ENCODE results near the gene STPG3. TPM values are rescaled to one million over a fixed set of nuclear protein-coding genes. Genes with fewer than 3 reads are reported as not detected.

STPG3 gene
- total and polyA plus RNA-seq, 2 of the 13 experiments (the other 11 are each of a cell fraction or from before 2014, with no cell fraction given), result not detected

- TF ChIP-seq ZFX (CRISPR knock-in tag; IDR thresholded peaks at IDR 0.05; ENCODE audit: low read depth) (peak; percentile 71), SNRNP70 (IDR thresholded peaks at IDR 0.05; ENCODE audit: low read depth, low read length) (no peak), NCOA1 (CRISPR knock-in tag; IDR thresholded peaks at IDR 0.05) (no peak), ZNF33A (CRISPR knock-in tag; IDR thresholded peaks at IDR 0.05; ENCODE audit: borderline replicate concordance) (no peak), ZNF878 (CRISPR knock-in tag; IDR thresholded peaks at IDR 0.05) (no peak), DZIP1 (CRISPR knock-in tag; IDR thresholded peaks at IDR 0.05) (no peak), BHLHE40 (IDR thresholded peaks at IDR 0.05; ENCODE audit: low read length) (no peak), PCBP2 (optimal IDR thresholded peaks at IDR 0.05; ENCODE audit: low read depth, low read length, poor library complexity, severe bottlenecking) (no peak), ZNF672 (CRISPR knock-in tag; IDR thresholded peaks at IDR 0.05) (0 out of 2 replicates have a peak, but pooled peaks have one; percentile 43), ZNF792 (CRISPR knock-in tag; IDR thresholded peaks at IDR 0.05) (no peak), FOXO1 (CRISPR knock-in tag; IDR thresholded peaks at IDR 0.05) (no peak), ZNF761 (CRISPR knock-in tag; conservative IDR thresholded peaks at IDR 0.05) (no peak), MED1 (CRISPR knock-in tag; IDR thresholded peaks at IDR 0.05) (no peak), POLR2A (IDR thresholded peaks at IDR 0.05; ENCODE audit: insufficient read depth in 1 of 2, low read depth in 2 of 2, low read length in 2 of 2) (peak in 1 of 2 experiments; percentile 21; a peak in 1 of 4 replicates), ZNF276 (CRISPR knock-in tag; IDR thresholded peaks at IDR 0.05; ENCODE audit: low read depth) (no peak), ZNF441 (CRISPR knock-in tag; IDR thresholded peaks at IDR 0.05; ENCODE audit: borderline replicate concordance) (no peak), KDM5B (CRISPR knock-in tag; IDR thresholded peaks at IDR 0.05; ENCODE audit: borderline replicate concordance) (peak; percentile 56; the same call in 1 of the 2 replicates)
- TF ChIP-seq, protein P1, sequence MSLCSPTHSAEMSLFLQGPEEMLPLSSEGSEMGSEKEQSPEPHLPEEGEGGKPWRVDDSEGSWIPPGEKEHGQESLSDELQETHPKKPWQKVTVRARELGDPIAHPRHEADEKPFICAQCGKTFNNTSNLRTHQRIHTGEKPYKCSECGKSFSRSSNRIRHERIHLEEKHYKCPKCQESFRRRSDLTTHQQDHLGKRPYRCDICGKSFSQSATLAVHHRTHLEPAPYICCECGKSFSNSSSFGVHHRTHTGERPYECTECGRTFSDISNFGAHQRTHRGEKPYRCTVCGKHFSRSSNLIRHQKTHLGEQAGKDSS (CRISPR knock-in tag; IDR thresholded peaks at IDR 0.05; ENCODE audit: borderline replicate concordance, low read depth), result no peak
- TF ChIP-seq, protein P2, sequence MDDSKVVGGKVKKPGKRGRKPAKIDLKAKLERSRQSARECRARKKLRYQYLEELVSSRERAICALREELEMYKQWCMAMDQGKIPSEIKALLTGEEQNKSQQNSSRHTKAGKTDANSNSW (CRISPR knock-in tag; IDR thresholded peaks at IDR 0.05; ENCODE audit: borderline replicate concordance), result no peak
- TF ChIP-seq, protein P3, sequence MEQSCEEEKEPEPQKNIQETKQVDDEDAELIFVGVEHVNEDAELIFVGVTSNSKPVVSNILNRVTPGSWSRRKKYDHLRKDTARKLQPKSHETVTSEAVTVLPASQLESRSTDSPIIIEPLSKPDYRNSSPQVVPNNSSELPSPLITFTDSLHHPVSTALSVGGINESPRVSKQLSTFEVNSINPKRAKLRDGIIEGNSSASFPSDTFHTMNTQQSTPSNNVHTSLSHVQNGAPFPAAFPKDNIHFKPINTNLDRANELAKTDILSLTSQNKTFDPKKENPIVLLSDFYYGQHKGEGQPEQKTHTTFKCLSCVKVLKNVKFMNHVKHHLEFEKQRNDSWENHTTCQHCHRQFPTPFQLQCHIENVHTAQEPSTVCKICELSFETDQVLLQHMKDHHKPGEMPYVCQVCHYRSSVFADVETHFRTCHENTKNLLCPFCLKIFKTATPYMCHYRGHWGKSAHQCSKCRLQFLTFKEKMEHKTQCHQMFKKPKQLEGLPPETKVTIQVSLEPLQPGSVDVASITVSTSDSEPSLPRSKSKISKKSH (CRISPR knock-in tag; IDR thresholded peaks at IDR 0.05; ENCODE audit: borderline replicate concordance), result no peak
- TF ChIP-seq, protein P4, sequence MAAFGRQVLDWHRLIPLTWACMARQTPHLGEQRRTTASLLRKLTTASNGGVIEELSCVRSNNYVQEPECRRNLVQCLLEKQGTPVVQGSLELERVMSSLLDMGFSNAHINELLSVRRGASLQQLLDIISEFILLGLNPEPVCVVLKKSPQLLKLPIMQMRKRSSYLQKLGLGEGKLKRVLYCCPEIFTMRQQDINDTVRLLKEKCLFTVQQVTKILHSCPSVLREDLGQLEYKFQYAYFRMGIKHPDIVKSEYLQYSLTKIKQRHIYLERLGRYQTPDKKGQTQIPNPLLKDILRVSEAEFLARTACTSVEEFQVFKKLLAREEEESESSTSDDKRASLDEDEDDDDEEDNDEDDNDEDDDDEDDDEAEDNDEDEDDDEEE (CRISPR knock-in tag; IDR thresholded peaks at IDR 0.05), result peak; percentile 57; the same call in 1 of the 2 replicates
These were observed 28.7 kb upstream of the STPG3 start, which contains the start of gene RNF208 (continued) for GRCh38 chr9:137222190-137223077.

Measured in HepG2 (cell line).